ENCODE results near the gene CFD.
"Not testable (repeated sequence)": the region's sequence is repeated elsewhere in the genome, so short reads cannot be mapped to it uniquely, and the experiment has no call there.

The CFD gene

GRCh38 chr19:858868-859843, at the start of gene CFD:
CFD (plus strand) TSS chr19:859664; CDS start chr19:859690, 26 bp downstream.
- no peak for DNase-seq

GRCh38 chr19:810077-810855, 49.2 kb upstream of the CFD start:
- DNase-seq, result no peak

GRCh38 chr19:810883-811489, 48.5 kb upstream of the CFD start:
- DNase-seq, result no peak

- DNase-seq, result no peak
Measured at GRCh38 chr19:811506-812048, 47.9 kb upstream of the CFD start.

GRCh38 chr19:812049-812746, 47.3 kb upstream of the CFD start:
- no peak for DNase-seq

GRCh38 chr19:812747-813218, 46.7 kb upstream of the CFD start:
- no peak for DNase-seq

GRCh38 chr19:813219-814151, 46.0 kb upstream of the CFD start:
- DNase-seq, result no peak

- DNase-seq, result no peak
Measured at GRCh38 chr19:814152-815078, 45.0 kb upstream of the CFD start.

GRCh38 chr19:815079-815774, 44.2 kb upstream of the CFD start:
- DNase-seq, result no peak

- no peak for DNase-seq
Measured at GRCh38 chr19:815775-816499, 43.5 kb upstream of the CFD start.

GRCh38 chr19:816500-816857, 43.0 kb upstream of the CFD start:
- DNase-seq, result no peak

GRCh38 chr19:820212-820611, 39.3 kb upstream of the CFD start:
- not testable (repeated sequence) for DNase-seq

GRCh38 chr19:821231-821824, 38.1 kb upstream of the CFD start:
- DNase-seq, result no peak

GRCh38 chr19:821825-822503, 37.5 kb upstream of the CFD start, which contains the start of gene PLPPR3:
PLPPR3 (minus strand) TSS chr19:821955; CDS start chr19:821559, 396 bp downstream.
- no peak for DNase-seq

GRCh38 chr19:823565-824121, 35.8 kb upstream of the CFD start:
- DNase-seq, result no peak

GRCh38 chr19:824885-825284, 34.6 kb upstream of the CFD start:
- DNase-seq, result no peak
